ENCODE data around the gene CTRB1.

Gene CTRB1

DNA sequence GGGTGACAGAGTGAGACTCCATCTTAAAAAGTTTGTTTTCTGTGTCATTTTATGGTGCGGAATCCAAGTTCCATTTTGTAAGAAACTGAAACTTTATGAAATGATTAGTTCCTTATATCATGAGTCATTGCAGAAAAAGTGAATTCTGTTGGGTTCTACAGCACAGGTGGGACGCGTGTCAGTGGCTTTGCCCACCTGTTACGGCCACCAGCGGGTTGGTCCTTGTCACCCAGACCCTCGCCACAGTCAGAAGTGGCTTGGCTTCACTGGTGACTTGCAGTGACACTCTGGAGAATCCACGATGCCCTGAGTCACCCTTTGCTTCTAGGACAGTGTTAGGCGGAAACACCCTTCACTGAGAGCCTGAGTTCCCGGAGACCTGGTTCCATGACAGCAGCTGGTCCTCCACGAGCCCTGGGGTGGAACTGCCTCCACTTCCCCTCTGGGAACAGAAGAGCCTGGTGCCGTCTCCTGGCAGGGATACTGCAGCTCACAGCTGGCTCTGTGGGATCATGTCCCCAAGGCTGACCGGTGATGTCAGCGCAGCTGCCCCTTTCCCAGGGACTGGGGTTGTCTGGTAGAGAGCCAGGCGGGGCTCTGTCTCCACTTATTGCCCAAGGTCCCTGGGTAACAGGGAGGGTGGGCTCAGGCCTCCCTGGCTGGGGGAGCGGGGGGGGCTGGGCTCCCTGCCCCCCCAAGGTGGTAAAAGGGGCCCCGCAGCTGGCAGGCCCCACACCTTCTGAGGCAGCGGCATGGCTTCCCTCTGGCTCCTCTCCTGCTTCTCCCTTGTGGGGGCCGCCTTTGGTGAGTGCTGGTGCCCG is at the start of gene CTRB1:
Gene CTRB1 (plus strand): TSS at position 733 of the 821 bp plus-strand sequence. CDS start 20 bp downstream, at position 753.
- no peak for DNase-seq (ENCODE audit: low read depth)
- TF ChIP-seq, protein P1, sequence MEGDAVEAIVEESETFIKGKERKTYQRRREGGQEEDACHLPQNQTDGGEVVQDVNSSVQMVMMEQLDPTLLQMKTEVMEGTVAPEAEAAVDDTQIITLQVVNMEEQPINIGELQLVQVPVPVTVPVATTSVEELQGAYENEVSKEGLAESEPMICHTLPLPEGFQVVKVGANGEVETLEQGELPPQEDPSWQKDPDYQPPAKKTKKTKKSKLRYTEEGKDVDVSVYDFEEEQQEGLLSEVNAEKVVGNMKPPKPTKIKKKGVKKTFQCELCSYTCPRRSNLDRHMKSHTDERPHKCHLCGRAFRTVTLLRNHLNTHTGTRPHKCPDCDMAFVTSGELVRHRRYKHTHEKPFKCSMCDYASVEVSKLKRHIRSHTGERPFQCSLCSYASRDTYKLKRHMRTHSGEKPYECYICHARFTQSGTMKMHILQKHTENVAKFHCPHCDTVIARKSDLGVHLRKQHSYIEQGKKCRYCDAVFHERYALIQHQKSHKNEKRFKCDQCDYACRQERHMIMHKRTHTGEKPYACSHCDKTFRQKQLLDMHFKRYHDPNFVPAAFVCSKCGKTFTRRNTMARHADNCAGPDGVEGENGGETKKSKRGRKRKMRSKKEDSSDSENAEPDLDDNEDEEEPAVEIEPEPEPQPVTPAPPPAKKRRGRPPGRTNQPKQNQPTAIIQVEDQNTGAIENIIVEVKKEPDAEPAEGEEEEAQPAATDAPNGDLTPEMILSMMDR (IDR thresholded peaks at IDR 0.05; ENCODE audit: control insufficient read depth, extremely low read depth, insufficient read depth): no peak
- H3K4me3 ChIP-seq (ENCODE audit: low read depth, low read length): no peak within 1 kb of the TSS

DNA sequence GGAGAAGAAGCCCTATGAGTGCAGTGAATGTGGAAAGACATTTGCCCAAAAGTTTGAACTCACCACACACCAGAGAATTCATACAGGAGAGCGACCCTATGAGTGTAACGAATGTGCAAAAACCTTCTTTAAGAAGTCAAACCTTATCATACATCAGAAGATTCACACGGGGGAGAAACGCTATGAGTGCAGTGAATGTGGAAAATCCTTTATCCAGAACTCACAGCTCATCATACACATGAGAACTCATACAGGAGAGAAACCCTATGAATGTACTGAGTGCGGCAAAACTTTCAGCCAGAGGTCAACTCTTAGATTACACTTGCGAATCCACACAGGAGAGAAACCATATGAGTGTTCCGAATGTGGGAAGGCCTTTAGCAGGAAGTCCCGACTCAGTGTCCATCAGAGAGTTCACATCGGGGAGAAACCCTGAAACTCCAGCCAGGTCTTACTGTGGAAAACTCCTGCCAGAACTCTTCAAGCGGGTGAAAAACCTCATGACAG is 48.8 kb upstream of the CTRB1 start:
- TF ChIP-seq, protein P1 (IDR thresholded peaks at IDR 0.05; ENCODE audit: control insufficient read depth, extremely low read depth, insufficient read depth): no peak
- DNase-seq (ENCODE audit: low read depth): no peak
- H3K4me3 ChIP-seq (ENCODE audit: low read depth, low read length): no peak overlapping the region

DNA sequence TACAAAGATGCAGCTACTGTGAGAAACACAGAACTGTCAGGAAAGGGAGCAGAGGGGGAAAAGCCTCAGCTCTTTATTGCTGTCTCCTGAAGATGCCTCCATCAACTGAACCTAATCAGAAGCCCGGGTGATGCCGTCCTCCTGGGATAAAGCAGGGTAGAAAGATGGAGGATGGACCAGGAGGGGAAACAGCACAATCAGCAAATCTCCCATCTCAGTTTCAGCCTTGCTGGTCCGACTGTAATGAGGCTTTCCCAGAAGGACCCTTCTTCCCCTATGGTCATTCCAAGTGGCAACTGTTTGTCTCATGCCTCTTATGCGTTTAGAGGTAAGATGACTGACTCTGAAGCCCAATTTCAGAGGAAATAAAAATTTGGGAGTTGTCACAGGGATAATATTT is 46.2 kb upstream of the CTRB1 start:
- no peak for DNase-seq (ENCODE audit: low read depth)
- H3K4me3 ChIP-seq (ENCODE audit: low read depth, low read length): no peak overlapping the region
- TF ChIP-seq, protein P1 (IDR thresholded peaks at IDR 0.05; ENCODE audit: control insufficient read depth, extremely low read depth, insufficient read depth): no peak

DNA sequence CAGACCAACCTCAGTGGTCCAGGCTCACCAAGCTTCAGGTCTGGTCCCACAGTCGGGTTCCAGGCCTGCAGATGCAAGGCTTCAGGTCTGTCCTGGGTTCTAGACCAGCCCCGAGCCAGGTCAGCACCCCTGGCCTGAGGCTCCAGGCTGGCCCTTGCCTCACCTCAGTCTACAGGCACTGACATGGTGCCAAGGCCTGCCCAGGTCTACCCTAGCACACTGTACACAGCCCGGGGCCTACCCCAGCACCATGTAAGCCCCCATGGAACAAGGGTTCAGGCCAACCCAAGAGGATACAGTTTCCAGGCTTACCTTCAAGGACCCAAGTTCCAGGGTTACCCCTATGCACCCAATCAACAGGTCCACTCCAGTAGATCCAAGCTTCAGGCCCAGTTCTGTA is 43.7 kb upstream of the CTRB1 start:
- TF ChIP-seq, protein P1 (IDR thresholded peaks at IDR 0.05; ENCODE audit: control insufficient read depth, extremely low read depth, insufficient read depth): no peak
- H3K4me3 ChIP-seq (ENCODE audit: low read depth, low read length): no peak overlapping the region
- no peak for DNase-seq (ENCODE audit: low read depth)

DNA sequence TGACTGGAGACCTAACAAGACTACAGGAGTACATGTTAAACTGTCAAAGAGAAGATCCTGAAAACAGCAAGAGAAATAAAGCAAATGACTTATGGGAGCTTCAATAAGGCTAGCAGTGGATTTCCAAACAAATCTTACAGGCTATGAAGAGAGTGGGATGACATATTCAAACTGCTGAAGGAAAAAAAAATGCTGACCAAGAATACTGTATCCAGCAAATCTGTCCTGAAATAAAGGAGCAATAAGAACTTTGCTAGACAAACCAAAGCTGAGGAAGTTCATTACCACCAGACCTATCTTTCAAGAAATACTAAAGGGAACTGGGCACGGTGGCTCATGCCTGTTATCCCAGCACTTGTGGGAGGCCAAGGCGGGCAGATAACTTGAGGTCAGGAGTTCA is 41.9 kb upstream of the CTRB1 start:
- DNase-seq (ENCODE audit: low read depth): no peak
- H3K4me3 ChIP-seq (ENCODE audit: low read depth, low read length): no peak overlapping the region
- TF ChIP-seq, protein P1 (IDR thresholded peaks at IDR 0.05; ENCODE audit: control insufficient read depth, extremely low read depth, insufficient read depth): no peak

DNA sequence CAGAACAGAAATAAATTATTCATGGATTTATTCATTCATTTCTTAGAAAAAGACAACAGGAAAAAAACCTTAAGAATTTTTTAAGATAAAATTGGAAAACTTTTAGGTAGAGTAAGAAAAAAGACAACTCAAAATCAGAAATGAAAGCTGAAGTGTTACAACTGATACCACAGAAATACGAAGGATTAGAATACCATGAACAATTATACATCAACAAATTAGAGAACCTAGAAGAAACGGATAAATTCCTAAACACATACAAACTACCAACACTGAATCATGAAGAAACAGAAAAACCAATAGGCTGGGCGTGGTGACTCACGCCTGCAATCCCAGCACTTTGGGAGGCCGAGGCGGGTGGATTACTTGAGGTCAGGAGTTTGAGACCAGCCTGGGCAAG is 39.6 kb upstream of the CTRB1 start:
- TF ChIP-seq, protein P1 (IDR thresholded peaks at IDR 0.05; ENCODE audit: control insufficient read depth, extremely low read depth, insufficient read depth): no peak
- no peak overlapping the region for H3K4me3 ChIP-seq (ENCODE audit: low read depth, low read length)
- DNase-seq (ENCODE audit: low read depth): no peak

Measured in LNCaP clone FGC (cell line).